Neural cell (in vitro differentiated cells): ENCODE results near the gene CD164L2. TPM values are rescaled to one million over a fixed set of nuclear protein-coding genes. Genes with fewer than 3 reads are reported as not detected.

Source experiments
- H2AFZ ChIP-seq: fragments of 200-600, 300-800 bp; sonication (generic), shearing (Covaris generic); 2 replicates; pipeline ENCODE4 v1.6.0; 2014; ENCODE audit warnings: low read depth, mild to moderate bottlenecking, antibody characterized with exemption, low read length, moderate library complexity
- H3F3A ChIP-seq: fragments of 200-600 bp; shearing (Covaris generic); 2 replicates; pipeline ENCODE4 v1.6.1; 2016; ENCODE audit warnings: mild to moderate bottlenecking, moderate library complexity, mixed read lengths, antibody characterized with exemption, low read length; ENCODE audit not compliant: insufficient read depth, poor library complexity, severe bottlenecking
- H3K27ac ChIP-seq: fragments of 200-600, 300-800 bp; sonication (generic), shearing (Covaris generic); 2 replicates; pipeline ENCODE4 v1.5.1; 2014; ENCODE audit warnings: mild to moderate bottlenecking, low read length, moderate library complexity
- H3K27me3 ChIP-seq: fragments of 300-800, 200-600 bp; sonication (generic), shearing (Covaris generic); 2 replicates; pipeline ENCODE4 v1.6.0; 2014; ENCODE audit warnings: mild to moderate bottlenecking, low read depth, low read length, moderate library complexity; ENCODE audit not compliant: insufficient read depth
- H3K36me3 ChIP-seq: fragments of 300-800, 200-600 bp; sonication (generic), shearing (Covaris generic); 2 replicates; pipeline ENCODE4 v1.5.1; 2014; ENCODE audit warnings: mild to moderate bottlenecking, antibody characterized with exemption, low read length, moderate library complexity; ENCODE audit not compliant: insufficient read depth
- H3K4me2 ChIP-seq: fragments of 300-800, 200-600 bp; sonication (generic), shearing (Covaris generic); 2 replicates; pipeline ENCODE4 v1.6.0; 2014; ENCODE audit warnings: mild to moderate bottlenecking, low read length
- H3K4me3 ChIP-seq: fragments of 300-800, 200-600 bp; sonication (generic), shearing (Covaris generic); 2 replicates; pipeline ENCODE4 v1.5.1; 2014; ENCODE audit warnings: mild to moderate bottlenecking, low read length, moderate library complexity
- H3K79me2 ChIP-seq: fragments of 200-600 bp; shearing (Covaris generic); replicated peaks from 2 replicates; pipeline ENCODE4 v1.6.0; 2014; ENCODE audit warnings: mild to moderate bottlenecking, low read length, moderate library complexity; ENCODE audit not compliant: insufficient read depth
- H3K9ac ChIP-seq: fragments of 300-800, 200-600 bp; sonication (generic), shearing (Covaris generic); 2 replicates; pipeline ENCODE4 v1.6.1; 2016; ENCODE audit warnings: mild to moderate bottlenecking, low read length, mixed read lengths
- H3K9me2 ChIP-seq: fragments of 200-600 bp; shearing (Covaris generic); 2 replicates; pipeline ENCODE4 v1.6.1; 2016; ENCODE audit warnings: mild to moderate bottlenecking, low read length, mixed read lengths; ENCODE audit not compliant: insufficient read depth
- H3K9me3 ChIP-seq: fragments of 200-600, 300-800 bp; sonication (generic), shearing (Covaris generic); 2 replicates; pipeline ENCODE4 v1.6.1; 2016; ENCODE audit warnings: mild to moderate bottlenecking, mixed run types, low read length, moderate library complexity, mixed read lengths
- H4K20me1 ChIP-seq: fragments of 200-600 bp; shearing (Covaris generic); 2 replicates; pipeline ENCODE4 v1.6.1; 2016; ENCODE audit warnings: mild to moderate bottlenecking, mixed run types; ENCODE audit not compliant: insufficient read depth
- CTCF ChIP-seq: fragments of 450-650 bp; IDR thresholded peaks from 2 replicates; pipeline ENCODE4 v1.5.1; 2014; ENCODE audit warnings: antibody characterized with exemption, mild to moderate bottlenecking, moderate library complexity; ENCODE audit not compliant: poor library complexity, severe bottlenecking
- EP300 ChIP-seq: fragments of 450-650 bp; conservative IDR thresholded peaks from 2 replicates; pipeline ENCODE4 v1.6.1; 2014; ENCODE audit warnings: antibody characterized with exemption, mild to moderate bottlenecking, moderate library complexity; ENCODE audit not compliant: poor library complexity, severe bottlenecking
- EZH2 ChIP-seq: fragments of 200-600, 300-800 bp; shearing (Covaris generic), sonication (generic); IDR thresholded peaks from 2 replicates; pipeline ENCODE4 v1.6.1; 2014; ENCODE audit warnings: antibody characterized with exemption, low read length, borderline replicate concordance, mild to moderate bottlenecking; ENCODE audit not compliant: insufficient read depth, poor library complexity, severe bottlenecking
- MXI1 ChIP-seq: fragments of 450-650 bp; conservative IDR thresholded peaks from 2 replicates; pipeline ENCODE4 v1.6.1; 2014; ENCODE audit warnings: antibody characterized with exemption, mild to moderate bottlenecking; ENCODE audit not compliant: poor library complexity, severe bottlenecking
- POLR2AphosphoS5 ChIP-seq: IDR thresholded peaks from 2 replicates; pipeline ENCODE4 v1.6.1; 2012
- RAD21 ChIP-seq: fragments of 450-650 bp; conservative IDR thresholded peaks from 2 replicates; pipeline ENCODE4 v1.6.1; 2014; ENCODE audit warnings: antibody characterized with exemption, mild to moderate bottlenecking, moderate library complexity
- REST ChIP-seq: IDR thresholded peaks from 2 replicates; pipeline ENCODE4 v1.6.1; 2012; ENCODE audit warnings: borderline replicate concordance
- SMC3 ChIP-seq: fragments of 450-650 bp; conservative IDR thresholded peaks from 2 replicates; pipeline ENCODE4 v1.6.1; 2014; ENCODE audit warnings: antibody characterized with exemption, mild to moderate bottlenecking, moderate library complexity; ENCODE audit not compliant: poor library complexity
- TAF1 ChIP-seq: IDR thresholded peaks from 2 replicates; pipeline ENCODE4 v1.6.1; 2012; ENCODE audit warnings: low read depth
- polyA plus RNA-seq: library from polyadenylated mRNA; depleted of rRNA; stranded (reverse); fragments of >200 nt; gene quantifications from 2 replicates; pipeline ENCODE4 v1.2.3, GENCODE V29; 2014

Gene CD164L2
- polyA plus RNA-seq, 1 donor from 2014 or later, result not detected

GRCh38 chr1:27372022-27372807 is 10.9 kb downstream of the CD164L2 start:
- Histone ChIP-seq H3K4me3 (no peak overlapping the region), H3K27me3 (no peaks in the 10 kb centered on the region), H3K27ac (no peak overlapping the region), H3K79me2 (no peaks in the 10 kb centered on the region), H3K4me2 (no peak overlapping the region), H3K9ac (no peak overlapping the region), H3K9me2 (no peaks in the 10 kb centered on the region), H2AFZ (no peak overlapping the region), H3F3A (no peaks in the 10 kb centered on the region), H4K20me1 (no peaks in the 10 kb centered on the region), H3K9me3 (no peaks in the 10 kb centered on the region), H3K36me3 (no peaks in the 10 kb centered on the region)
- TF ChIP-seq EZH2 (no peak), MXI1 (no peak), SMC3 (no peak), TAF1 (no peak), EP300 (no peak), RAD21 (no peak), REST (no peak), CTCF (no peak), POLR2AphosphoS5 (no peak)

GRCh38 chr1:27368869-27369582 is 14.1 kb downstream of the CD164L2 start:
- no peaks in the 10 kb centered on the region for H3K9me2 ChIP-seq
- H3K27ac ChIP-seq, result no peak overlapping the region
- H3K4me2 ChIP-seq, result no peak overlapping the region
- H4K20me1 ChIP-seq, result no peaks in the 10 kb centered on the region
- no peaks in the 10 kb centered on the region for H3K9me3 ChIP-seq
- no peak overlapping the region for H2AFZ ChIP-seq
- no peak overlapping the region for H3K9ac ChIP-seq
- H3K4me3 ChIP-seq, result no peak overlapping the region
- H3K79me2 ChIP-seq, result no peaks in the 10 kb centered on the region
- peaks cover 7% of the 10 kb centered on the region for H3K27me3 ChIP-seq
- H3K36me3 ChIP-seq, result no peaks in the 10 kb centered on the region
- H3F3A ChIP-seq, result no peaks in the 10 kb centered on the region
- no peak for TF ChIP-seq CTCF
- TF ChIP-seq SMC3, result no peak
- no peak for TF ChIP-seq POLR2AphosphoS5
- TF ChIP-seq TAF1, result no peak
- no peak for TF ChIP-seq EP300
- TF ChIP-seq MXI1, result no peak
- no peak for TF ChIP-seq EZH2
- no peak for TF ChIP-seq REST
- TF ChIP-seq RAD21, result no peak
